ENCODE results near the gene PATJ.

DNA sequence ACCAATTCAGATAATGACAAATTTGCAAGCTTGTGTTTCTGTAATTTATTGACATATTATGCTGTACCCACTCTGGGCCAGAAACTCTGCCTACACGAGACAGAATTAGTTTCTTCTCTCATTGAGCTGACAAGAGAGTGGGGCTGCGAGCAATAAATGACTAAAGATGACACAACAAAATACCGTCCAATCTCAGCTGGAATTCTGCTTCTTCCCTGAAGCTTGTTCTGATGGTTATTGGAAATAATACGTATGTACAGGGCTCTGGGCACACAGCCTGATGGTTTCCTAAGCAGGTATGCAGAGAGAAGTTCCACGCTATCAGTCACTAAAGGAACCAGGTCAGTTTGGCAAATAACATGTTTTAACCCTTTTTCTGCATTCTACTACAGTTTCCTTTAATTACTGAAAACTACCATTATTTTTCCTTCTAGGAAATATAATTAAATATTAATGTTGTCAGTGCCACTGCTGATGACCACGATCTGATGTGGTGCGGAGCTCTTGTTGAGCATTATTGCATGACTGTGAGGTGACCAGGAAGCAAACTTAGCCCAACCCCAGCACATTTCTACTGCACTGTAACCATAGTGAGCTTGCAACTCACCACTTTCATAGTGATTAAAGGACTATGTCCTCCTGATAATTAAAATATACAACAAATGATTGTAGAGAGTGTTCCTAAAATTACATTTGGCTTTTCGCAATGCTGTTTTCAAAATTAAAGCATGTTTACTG lies 231.0 kb downstream of the PATJ start:
- TF ChIP-seq, protein P1, sequence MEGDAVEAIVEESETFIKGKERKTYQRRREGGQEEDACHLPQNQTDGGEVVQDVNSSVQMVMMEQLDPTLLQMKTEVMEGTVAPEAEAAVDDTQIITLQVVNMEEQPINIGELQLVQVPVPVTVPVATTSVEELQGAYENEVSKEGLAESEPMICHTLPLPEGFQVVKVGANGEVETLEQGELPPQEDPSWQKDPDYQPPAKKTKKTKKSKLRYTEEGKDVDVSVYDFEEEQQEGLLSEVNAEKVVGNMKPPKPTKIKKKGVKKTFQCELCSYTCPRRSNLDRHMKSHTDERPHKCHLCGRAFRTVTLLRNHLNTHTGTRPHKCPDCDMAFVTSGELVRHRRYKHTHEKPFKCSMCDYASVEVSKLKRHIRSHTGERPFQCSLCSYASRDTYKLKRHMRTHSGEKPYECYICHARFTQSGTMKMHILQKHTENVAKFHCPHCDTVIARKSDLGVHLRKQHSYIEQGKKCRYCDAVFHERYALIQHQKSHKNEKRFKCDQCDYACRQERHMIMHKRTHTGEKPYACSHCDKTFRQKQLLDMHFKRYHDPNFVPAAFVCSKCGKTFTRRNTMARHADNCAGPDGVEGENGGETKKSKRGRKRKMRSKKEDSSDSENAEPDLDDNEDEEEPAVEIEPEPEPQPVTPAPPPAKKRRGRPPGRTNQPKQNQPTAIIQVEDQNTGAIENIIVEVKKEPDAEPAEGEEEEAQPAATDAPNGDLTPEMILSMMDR (IDR thresholded peaks at IDR 0.05) = no peak
- TF ChIP-seq, protein P2, sequence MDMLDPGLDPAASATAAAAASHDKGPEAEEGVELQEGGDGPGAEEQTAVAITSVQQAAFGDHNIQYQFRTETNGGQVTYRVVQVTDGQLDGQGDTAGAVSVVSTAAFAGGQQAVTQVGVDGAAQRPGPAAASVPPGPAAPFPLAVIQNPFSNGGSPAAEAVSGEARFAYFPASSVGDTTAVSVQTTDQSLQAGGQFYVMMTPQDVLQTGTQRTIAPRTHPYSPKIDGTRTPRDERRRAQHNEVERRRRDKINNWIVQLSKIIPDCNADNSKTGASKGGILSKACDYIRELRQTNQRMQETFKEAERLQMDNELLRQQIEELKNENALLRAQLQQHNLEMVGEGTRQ (IDR thresholded peaks at IDR 0.05; ENCODE audit: borderline replicate concordance, low read depth, low read length) = no peak
- TF ChIP-seq, protein P3, sequence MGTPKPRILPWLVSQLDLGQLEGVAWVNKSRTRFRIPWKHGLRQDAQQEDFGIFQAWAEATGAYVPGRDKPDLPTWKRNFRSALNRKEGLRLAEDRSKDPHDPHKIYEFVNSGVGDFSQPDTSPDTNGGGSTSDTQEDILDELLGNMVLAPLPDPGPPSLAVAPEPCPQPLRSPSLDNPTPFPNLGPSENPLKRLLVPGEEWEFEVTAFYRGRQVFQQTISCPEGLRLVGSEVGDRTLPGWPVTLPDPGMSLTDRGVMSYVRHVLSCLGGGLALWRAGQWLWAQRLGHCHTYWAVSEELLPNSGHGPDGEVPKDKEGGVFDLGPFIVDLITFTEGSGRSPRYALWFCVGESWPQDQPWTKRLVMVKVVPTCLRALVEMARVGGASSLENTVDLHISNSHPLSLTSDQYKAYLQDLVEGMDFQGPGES (IDR thresholded peaks at IDR 0.05; ENCODE audit: low read depth, low read length) = no peak
- TF ChIP-seq, protein P4, sequence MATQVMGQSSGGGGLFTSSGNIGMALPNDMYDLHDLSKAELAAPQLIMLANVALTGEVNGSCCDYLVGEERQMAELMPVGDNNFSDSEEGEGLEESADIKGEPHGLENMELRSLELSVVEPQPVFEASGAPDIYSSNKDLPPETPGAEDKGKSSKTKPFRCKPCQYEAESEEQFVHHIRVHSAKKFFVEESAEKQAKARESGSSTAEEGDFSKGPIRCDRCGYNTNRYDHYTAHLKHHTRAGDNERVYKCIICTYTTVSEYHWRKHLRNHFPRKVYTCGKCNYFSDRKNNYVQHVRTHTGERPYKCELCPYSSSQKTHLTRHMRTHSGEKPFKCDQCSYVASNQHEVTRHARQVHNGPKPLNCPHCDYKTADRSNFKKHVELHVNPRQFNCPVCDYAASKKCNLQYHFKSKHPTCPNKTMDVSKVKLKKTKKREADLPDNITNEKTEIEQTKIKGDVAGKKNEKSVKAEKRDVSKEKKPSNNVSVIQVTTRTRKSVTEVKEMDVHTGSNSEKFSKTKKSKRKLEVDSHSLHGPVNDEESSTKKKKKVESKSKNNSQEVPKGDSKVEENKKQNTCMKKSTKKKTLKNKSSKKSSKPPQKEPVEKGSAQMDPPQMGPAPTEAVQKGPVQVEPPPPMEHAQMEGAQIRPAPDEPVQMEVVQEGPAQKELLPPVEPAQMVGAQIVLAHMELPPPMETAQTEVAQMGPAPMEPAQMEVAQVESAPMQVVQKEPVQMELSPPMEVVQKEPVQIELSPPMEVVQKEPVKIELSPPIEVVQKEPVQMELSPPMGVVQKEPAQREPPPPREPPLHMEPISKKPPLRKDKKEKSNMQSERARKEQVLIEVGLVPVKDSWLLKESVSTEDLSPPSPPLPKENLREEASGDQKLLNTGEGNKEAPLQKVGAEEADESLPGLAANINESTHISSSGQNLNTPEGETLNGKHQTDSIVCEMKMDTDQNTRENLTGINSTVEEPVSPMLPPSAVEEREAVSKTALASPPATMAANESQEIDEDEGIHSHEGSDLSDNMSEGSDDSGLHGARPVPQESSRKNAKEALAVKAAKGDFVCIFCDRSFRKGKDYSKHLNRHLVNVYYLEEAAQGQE (IDR thresholded peaks at IDR 0.05; ENCODE audit: low read depth, low read length) = no peak
- TF ChIP-seq, protein P5, sequence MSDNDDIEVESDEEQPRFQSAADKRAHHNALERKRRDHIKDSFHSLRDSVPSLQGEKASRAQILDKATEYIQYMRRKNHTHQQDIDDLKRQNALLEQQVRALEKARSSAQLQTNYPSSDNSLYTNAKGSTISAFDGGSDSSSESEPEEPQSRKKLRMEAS (IDR thresholded peaks at IDR 0.05; ENCODE audit: low read depth) = no peak
- TF ChIP-seq YY1 (IDR thresholded peaks at IDR 0.05; ENCODE audit: low read depth) (no peak), NRF1 (IDR thresholded peaks at IDR 0.05; ENCODE audit: low read depth, low read length) (no peak), JUND (IDR thresholded peaks at IDR 0.05) (no peak), SIN3A (IDR thresholded peaks at IDR 0.05; ENCODE audit: borderline replicate concordance, low read depth, low read length) (no peak), POLR2AphosphoS5 (IDR thresholded peaks at IDR 0.05; ENCODE audit: low read depth, low read length) (no peak), RXRA (IDR thresholded peaks at IDR 0.05; ENCODE audit: borderline replicate concordance, low read depth) (no peak), GATA2 (CRISPR knock-in tag; IDR thresholded peaks at IDR 0.05) (no peak), RAD21 (IDR thresholded peaks at IDR 0.05; ENCODE audit: low read length) (no peak)
- TF ChIP-seq, protein P6, sequence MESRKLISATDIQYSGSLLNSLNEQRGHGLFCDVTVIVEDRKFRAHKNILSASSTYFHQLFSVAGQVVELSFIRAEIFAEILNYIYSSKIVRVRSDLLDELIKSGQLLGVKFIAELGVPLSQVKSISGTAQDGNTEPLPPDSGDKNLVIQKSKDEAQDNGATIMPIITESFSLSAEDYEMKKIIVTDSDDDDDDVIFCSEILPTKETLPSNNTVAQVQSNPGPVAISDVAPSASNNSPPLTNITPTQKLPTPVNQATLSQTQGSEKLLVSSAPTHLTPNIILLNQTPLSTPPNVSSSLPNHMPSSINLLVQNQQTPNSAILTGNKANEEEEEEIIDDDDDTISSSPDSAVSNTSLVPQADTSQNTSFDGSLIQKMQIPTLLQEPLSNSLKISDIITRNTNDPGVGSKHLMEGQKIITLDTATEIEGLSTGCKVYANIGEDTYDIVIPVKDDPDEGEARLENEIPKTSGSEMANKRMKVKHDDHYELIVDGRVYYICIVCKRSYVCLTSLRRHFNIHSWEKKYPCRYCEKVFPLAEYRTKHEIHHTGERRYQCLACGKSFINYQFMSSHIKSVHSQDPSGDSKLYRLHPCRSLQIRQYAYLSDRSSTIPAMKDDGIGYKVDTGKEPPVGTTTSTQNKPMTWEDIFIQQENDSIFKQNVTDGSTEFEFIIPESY (IDR thresholded peaks at IDR 0.05; ENCODE audit: borderline replicate concordance, low read depth) = no peak

Data from SK-N-SH (cell line).